Large intestine (tissue), 3 donors: ENCODE measurements around the gene USP40. TPM values are rescaled to one million over a fixed set of nuclear protein-coding genes. Genes with fewer than 3 reads are reported as not detected.

Source experiments
- DNase-seq, 2 donors: peaks; one replicate each; pipeline versions ENCODE4 v3.0.0 to v3.0.0-alpha.2; 2013
- H3K27ac ChIP-seq: one replicate; pipeline ENCODE4 v1.5.1; 2013; ENCODE audit warnings: low read length
- H3K27me3 ChIP-seq: 2 replicates; pipeline ENCODE4 v1.6.1; 2013; ENCODE audit warnings: low read length; ENCODE audit not compliant: control insufficient read depth, insufficient read depth
- H3K36me3 ChIP-seq: 2 replicates; pipeline ENCODE4 v1.6.1; 2013; ENCODE audit warnings: low read length; ENCODE audit not compliant: control insufficient read depth, insufficient read depth
- H3K4me1 ChIP-seq: one replicate; pipeline ENCODE4 v1.6.1; 2013; ENCODE audit warnings: low read length; ENCODE audit not compliant: control insufficient read depth, insufficient read depth
- H3K4me3 ChIP-seq: one replicate; pipeline ENCODE4 v1.5.1; 2013; ENCODE audit warnings: low read length
- H3K9me3 ChIP-seq: one replicate; pipeline ENCODE4 v1.6.1; 2013; ENCODE audit warnings: mild to moderate bottlenecking, low read depth, low read length, moderate library complexity; ENCODE audit not compliant: control insufficient read depth
- WGBS: methylation state at CpG from one replicate; pipeline ENCODE4 v1.1.5; 2013; ENCODE audit warnings: low lambda C conversion rate; ENCODE audit not compliant: insufficient coverage; 5-methylcytosine and 5-hydroxymethylcytosine counted together
- polyA plus RNA-seq: library from polyadenylated mRNA; unstranded; fragments of 120-200 nt; gene quantifications from one replicate; pipeline ENCODE4 v1.2.1, GENCODE V29; 2013

Gene USP40
- polyA plus RNA-seq, 1 donor = 33.6 TPM

DNA sequence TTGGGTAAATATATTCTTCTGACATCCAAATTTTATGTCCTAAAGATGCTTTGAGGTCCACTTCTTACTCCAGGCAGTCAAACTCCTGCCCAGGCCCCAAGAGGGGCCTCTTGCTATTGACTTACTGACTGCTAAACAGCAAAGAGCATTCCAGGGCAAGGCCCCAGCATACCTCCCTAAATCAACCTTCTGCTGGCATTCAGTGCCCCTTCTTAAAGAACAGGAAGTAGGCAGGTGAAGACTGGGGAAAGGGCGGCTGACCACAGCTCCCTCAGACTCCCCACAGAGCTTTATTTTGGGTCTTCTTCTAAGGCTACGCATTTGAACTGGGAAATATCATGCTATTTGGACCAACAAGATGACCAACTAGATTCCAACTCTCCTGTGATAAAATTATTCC is 68.9 kb downstream of the USP40 start:
- Histone ChIP-seq H3K27me3 (no peaks in the 10 kb centered on the region), H3K4me3 (no peak overlapping the region), H3K27ac (no peak overlapping the region), H3K9me3 (peaks cover 4% of the 10 kb centered on the region), H3K4me1 (no peaks in the 10 kb centered on the region), H3K36me3 (peaks cover 43% of the 10 kb centered on the region)
- no peak for DNase-seq
- no CpG with 5 or more reads among the region's 2 CpGs for WGBS

DNA sequence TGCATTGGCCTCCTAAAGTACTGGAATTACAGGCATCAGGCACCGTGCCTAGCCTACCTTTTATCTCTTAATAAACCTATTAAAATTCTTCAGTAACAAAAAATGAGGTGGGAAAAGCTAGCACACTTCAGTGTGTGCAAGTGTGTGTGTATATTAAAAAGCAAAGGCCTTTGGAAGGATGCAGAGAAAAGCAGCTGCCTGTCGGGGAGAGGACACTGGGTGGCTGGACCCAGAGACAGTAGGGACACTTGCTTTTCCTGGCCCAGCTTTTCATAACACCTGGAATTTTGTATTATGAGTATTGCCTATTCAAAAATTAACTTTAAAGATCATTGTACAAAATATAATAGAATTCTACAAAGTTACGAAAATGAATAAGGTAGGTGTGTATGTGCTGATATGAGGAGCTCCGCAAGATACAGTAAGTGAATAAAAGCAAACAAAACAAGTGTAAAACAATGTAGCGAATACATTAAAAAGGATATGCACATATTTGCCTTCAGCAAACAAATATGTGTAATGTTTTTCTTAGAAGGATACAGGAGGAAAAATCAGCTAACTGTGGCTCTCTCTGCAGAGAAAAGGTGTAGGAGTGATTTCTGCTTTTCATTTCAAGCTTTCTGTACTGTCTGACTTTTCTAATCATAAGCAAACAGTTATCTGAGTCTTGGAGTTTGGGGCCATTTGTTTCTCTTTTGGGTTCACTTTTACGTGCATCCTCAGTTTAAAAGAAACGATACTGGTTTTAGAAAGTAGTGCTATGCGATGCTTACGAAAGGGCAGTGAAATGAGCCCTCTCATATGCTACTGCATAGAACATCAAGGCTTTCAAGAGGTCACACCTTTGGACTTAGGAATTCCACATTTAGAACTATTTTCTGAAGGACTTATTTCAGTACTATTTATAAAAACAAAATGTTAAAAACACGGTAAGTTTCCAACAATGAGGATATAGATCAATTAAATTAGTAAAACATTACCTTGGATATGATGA is 70.8 kb downstream of the USP40 start:
- peaks cover 44% of the 10 kb centered on the region for H3K36me3 ChIP-seq
- H3K4me3 ChIP-seq = no peak overlapping the region
- no peak overlapping the region for H3K27ac ChIP-seq
- no peaks in the 10 kb centered on the region for H3K9me3 ChIP-seq
- WGBS = 96% methylated on average over 4 of the region's 10 CpGs
- no peaks in the 10 kb centered on the region for H3K27me3 ChIP-seq
- H3K4me1 ChIP-seq = no peaks in the 10 kb centered on the region
- no peak for DNase-seq

DNA sequence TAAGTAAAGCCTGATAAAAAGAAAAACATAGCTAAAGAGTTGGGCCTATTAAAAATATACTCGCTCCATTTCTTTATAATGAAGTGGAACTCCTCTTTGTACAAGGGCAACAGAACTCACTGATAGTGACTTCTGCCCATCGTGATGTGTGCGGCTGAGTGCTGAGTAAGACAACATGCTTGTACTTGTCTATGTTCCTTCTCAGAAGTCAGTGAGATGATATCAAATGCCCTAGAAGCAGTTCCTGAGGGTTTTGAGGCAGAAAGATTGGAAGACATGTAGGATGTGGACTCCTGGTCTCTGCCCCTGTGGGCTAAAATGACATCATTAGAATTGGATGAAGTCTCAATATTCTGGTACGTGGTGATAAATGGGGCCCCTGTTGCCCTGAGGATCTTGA is 73.8 kb downstream of the USP40 start:
- Histone ChIP-seq H3K27ac (no peak overlapping the region), H3K4me1 (no peaks in the 10 kb centered on the region), H3K4me3 (no peak overlapping the region), H3K27me3 (no peaks in the 10 kb centered on the region), H3K36me3 (peaks cover 46% of the 10 kb centered on the region), H3K9me3 (no peaks in the 10 kb centered on the region)
- no CpG with 5 or more reads among the region's 4 CpGs for WGBS
- no peak for DNase-seq

DNA sequence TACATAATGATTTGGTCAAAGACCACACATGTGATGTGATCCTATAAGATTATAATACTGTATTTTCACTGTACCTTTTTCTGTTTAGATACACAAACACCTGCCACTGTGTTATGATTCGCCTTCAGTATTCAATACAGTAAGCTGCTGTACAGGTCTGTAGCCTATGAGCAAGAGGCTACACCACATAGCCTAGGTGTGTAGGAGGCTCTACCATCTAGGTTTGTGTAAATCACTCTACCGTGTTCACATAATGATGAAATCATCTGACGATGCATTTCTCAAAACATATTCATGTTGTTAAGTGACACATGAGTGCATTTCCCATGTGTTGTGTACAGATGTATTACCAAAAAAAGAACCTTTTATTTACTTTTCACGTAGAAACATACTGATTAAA is 74.5 kb downstream of the USP40 start:
- 88% methylated on average over 2 of the region's 4 CpGs for WGBS
- Histone ChIP-seq H3K36me3 (peaks cover 41% of the 10 kb centered on the region), H3K9me3 (no peaks in the 10 kb centered on the region), H3K4me1 (no peaks in the 10 kb centered on the region), H3K4me3 (no peak overlapping the region), H3K27me3 (no peaks in the 10 kb centered on the region), H3K27ac (no peak overlapping the region)
- DNase-seq = no peak

DNA sequence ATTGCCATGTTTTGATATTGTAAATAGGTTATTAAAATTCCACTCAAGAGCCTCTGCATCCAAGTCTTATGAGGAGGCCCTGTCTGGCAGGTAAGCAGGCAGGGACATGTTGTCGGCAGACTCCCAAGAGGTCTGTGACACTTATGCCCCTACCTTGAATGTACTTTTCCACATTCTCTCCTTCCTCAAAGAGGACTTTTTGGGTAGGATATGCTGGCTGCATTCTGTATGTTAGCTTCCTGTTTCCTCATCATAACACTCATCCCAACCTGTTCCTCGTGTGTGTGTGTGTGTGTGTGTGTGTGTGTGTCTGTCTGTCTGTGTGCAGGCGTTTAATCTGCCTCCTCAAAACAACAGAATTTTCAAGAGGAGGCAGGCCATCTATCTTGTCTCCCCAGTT is 75.3 kb downstream of the USP40 start:
- Histone ChIP-seq H3K27ac (no peak overlapping the region), H3K36me3 (peaks cover 47% of the 10 kb centered on the region), H3K4me1 (no peaks in the 10 kb centered on the region), H3K4me3 (no peak overlapping the region), H3K9me3 (no peaks in the 10 kb centered on the region), H3K27me3 (no peaks in the 10 kb centered on the region)
- WGBS = no CpG with 5 or more reads among the region's 3 CpGs
- no peak for DNase-seq

- Histone ChIP-seq H3K27ac (no peak overlapping the region), H3K9me3 (no peaks in the 10 kb centered on the region)
- no peak for DNase-seq
Measured at GRCh38 chr2:233490831-233491230, 75.8 kb downstream of the USP40 start.

DNA sequence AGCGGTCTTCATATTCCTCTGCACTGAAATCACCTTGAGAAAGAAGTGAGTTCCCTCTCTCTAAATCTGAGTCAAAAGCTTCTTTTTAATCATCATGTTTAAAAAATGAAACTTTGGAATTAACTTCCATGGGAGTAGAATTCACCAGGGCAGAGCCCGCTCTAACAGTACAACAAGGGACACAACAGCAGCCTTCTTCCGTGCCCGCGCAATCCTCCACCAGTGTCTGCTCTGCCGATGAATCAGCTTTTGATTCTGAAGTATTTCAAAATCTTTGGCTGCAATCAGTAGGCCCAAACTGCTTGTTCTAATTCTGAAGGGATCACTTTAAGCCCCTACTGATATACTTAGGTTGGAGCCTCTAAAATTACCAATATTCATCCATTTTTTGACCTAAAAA is 76.9 kb downstream of the USP40 start:
- no CpG with 5 or more reads among the region's 6 CpGs for WGBS
- no peak overlapping the region for H3K4me3 ChIP-seq
- no peaks in the 10 kb centered on the region for H3K27me3 ChIP-seq
- no peaks in the 10 kb centered on the region for H3K4me1 ChIP-seq
- H3K9me3 ChIP-seq = no peaks in the 10 kb centered on the region
- H3K27ac ChIP-seq = no peak overlapping the region
- peaks cover 59% of the 10 kb centered on the region for H3K36me3 ChIP-seq
- DNase-seq = no peak

More at GRCh38 chr2:233490831-233491230, 75.8 kb downstream of the USP40 start:
- Histone ChIP-seq H3K4me3 (no peak overlapping the region), H3K36me3 (peaks cover 52% of the 10 kb centered on the region), H3K27me3 (no peaks in the 10 kb centered on the region), H3K4me1 (no peaks in the 10 kb centered on the region)
- WGBS = 100% methylated on average over 5 of the region's 7 CpGs

DNA sequence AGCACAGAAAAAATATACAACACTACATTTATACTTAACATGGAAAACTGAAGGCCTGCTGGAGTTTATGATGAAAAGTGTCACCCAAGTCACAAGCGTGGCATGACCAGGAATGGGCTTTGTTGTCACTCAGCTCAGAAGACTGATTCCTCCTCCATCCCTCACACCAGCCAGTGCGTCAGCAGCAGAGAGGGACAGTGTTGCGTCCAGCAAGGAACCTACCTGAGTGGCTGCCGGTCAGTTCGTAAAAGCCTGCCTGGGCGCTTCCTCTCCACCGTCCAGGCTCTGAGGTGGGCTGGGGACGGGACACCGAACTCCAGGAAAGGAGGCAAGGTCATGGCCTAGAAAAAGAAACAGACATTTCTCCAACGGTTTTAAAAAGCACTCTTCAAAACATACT is 77.4 kb downstream of the USP40 start:
- WGBS = 67% methylated on average over 1 of the region's 10 CpGs
- Histone ChIP-seq H3K4me1 (no peaks in the 10 kb centered on the region), H3K27ac (no peak overlapping the region), H3K4me3 (no peak overlapping the region), H3K27me3 (no peaks in the 10 kb centered on the region), H3K9me3 (no peaks in the 10 kb centered on the region), H3K36me3 (peaks cover 62% of the 10 kb centered on the region)
- DNase-seq = no peak

GRCh38 chr2:233487748-233488345 is 78.7 kb downstream of the USP40 start:
- no peaks in the 10 kb centered on the region for H3K9me3 ChIP-seq
- no peak for DNase-seq
- H3K4me1 ChIP-seq = no peaks in the 10 kb centered on the region
- H3K4me3 ChIP-seq = no peak overlapping the region
- H3K27ac ChIP-seq = no peak overlapping the region
- 86% methylated on average over 3 of the region's 9 CpGs for WGBS
- H3K27me3 ChIP-seq = no peaks in the 10 kb centered on the region
- H3K36me3 ChIP-seq = peaks cover 67% of the 10 kb centered on the region

GRCh38 chr2:233486778-233487552 is 79.6 kb downstream of the USP40 start:
- Histone ChIP-seq H3K9me3 (no peaks in the 10 kb centered on the region), H3K27me3 (no peaks in the 10 kb centered on the region), H3K27ac (no peak overlapping the region), H3K36me3 (peaks cover 69% of the 10 kb centered on the region), H3K4me3 (no peak overlapping the region), H3K4me1 (no peaks in the 10 kb centered on the region)
- DNase-seq = no peak
- WGBS = 71% methylated on average over 1 of the region's 4 CpGs
